AG04450 (cell line): ENCODE results near the gene SLC22A4. TPM values are rescaled to one million over a fixed set of nuclear protein-coding genes. Genes with fewer than 3 reads are reported as not detected.

Experiments
- CTCF ChIA-PET: fragments of 300-600, 350-600 bp; formaldehyde crosslinking; extraction: SDS; loops from one replicate; lab custom pipeline; 2022; ENCODE audit warnings: antibody characterized with exemption, inconsistent platforms; lab: Charles Lee
- POLR2A ChIA-PET: fragments of 350-600 bp; formaldehyde crosslinking; extraction: SDS; loops from one replicate; lab custom pipeline; 2021; ENCODE audit warnings: antibody characterized with exemption, inconsistent platforms; lab: Yijun Ruan, JAX
- DNase-seq: peaks from one replicate; pipeline ENCODE4 v3.0.0-alpha.2; 2011; ENCODE audit warnings: low read depth, low spot score
- H3K27ac ChIP-seq: one replicate; pipeline ENCODE4 v1.5.1; 2012; ENCODE audit warnings: low read depth, low read length, control low read depth
- H3K27me3 ChIP-seq: one replicate; pipeline ENCODE4 v1.6.0; 2012; ENCODE audit warnings: low read length; ENCODE audit not compliant: control insufficient read depth, insufficient read depth
- H3K4me3 ChIP-seq: 2 replicates; pipeline ENCODE4 v1.5.1; 2011; ENCODE audit warnings: mild to moderate bottlenecking, low read depth, low read length, control low read depth
- H3K9me3 ChIP-seq: 2 replicates; pipeline ENCODE4 v1.5.1; 2012; ENCODE audit warnings: low read length; ENCODE audit not compliant: control insufficient read depth, insufficient read depth
- CTCF ChIP-seq: IDR thresholded peaks from 2 replicates; pipeline ENCODE4 v1.5.1; 2011; ENCODE audit warnings: low read depth, low read length, control low read depth, inconsistent platforms
- polyA plus RNA-seq: library from polyadenylated mRNA; depleted of rRNA; stranded (reverse); fragments of >200 nt; gene quantifications from 2 replicates; pipeline ENCODE4 v1.2.3, GENCODE V29; 2011

SLC22A4 gene
- polyA plus RNA-seq, 1 experiment, result 3.1 TPM

GRCh38 chr5:132280371-132281240 is 13.6 kb upstream of the SLC22A4 start:
- Histone ChIP-seq H3K4me3 (no peak overlapping the region), H3K9me3 (no peaks in the 10 kb centered on the region), H3K27me3 (peaks cover 3% of the 10 kb centered on the region), H3K27ac (no peak overlapping the region)
- ChIA-PET POLR2A (no interaction called here), CTCF (interaction anchor here (1.2 kb wide), 2 partner anchors 10 to 42 kb away, joined by 3 to 4 read pairs; no protein-coding TSS in a partner anchor)
- no peak for DNase-seq
- no peak for TF ChIP-seq CTCF

- H3K27me3 ChIP-seq, result peaks cover 3% of the 10 kb centered on the region
- no peak for TF ChIP-seq CTCF
- ChIA-PET CTCF (interaction anchor here (0.9 to 2.8 kb wide), 5 partner anchors 9 to 44 kb away, joined by 3 to 12 read pairs (median 4); partner anchors contain the start of gene SLC22A4), POLR2A (no interaction called here)
- no peak for DNase-seq
- no peak overlapping the region for H3K4me3 ChIP-seq
- no peaks in the 10 kb centered on the region for H3K9me3 ChIP-seq
- H3K27ac ChIP-seq, result no peak overlapping the region
These were observed 12.2 kb upstream of the SLC22A4 start for GRCh38 chr5:132281856-132282614.

DNA sequence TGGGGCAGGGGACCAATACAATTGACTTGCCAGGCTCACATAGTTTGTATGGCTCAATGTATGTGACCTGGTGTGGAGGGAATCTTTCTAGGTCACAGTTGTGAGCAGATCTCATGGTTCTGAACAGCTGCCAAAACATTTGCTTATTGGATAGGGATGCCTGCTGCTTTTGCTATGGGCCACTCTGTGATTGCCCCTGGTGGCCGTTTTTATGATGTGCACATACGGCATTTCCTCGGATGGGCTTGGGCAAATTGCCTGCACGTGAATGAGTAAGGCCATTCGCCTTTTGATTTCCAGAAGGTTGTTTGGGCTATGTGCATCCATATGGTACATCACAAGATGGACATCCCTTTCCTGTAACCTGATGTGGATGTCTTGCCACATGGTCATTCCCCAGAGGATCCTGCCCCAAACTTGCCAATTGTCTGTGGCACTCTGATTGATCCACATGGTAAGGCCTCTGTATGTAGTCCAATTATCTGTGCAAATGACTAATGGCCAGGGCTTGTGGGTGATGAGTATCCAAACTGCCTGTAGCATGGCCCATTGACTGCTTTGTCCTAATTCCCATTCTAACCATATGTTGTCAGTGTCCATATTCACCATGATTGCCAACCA is 10.7 kb upstream of the SLC22A4 start:
- Histone ChIP-seq H3K27ac (no peak overlapping the region), H3K27me3 (peaks cover 3% of the 10 kb centered on the region), H3K4me3 (no peak overlapping the region), H3K9me3 (no peaks in the 10 kb centered on the region)
- TF ChIP-seq CTCF, result peak; percentile 67
- CTCF ChIA-PET, result interaction anchor here (0.7 to 2.8 kb wide), 2 partner anchors 8 to 10 kb away, joined by 3 to 12 read pairs; partner anchors contain the start of gene SLC22A4
- POLR2A ChIA-PET, result no interaction called here
- DNase-seq, result no peak

DNA sequence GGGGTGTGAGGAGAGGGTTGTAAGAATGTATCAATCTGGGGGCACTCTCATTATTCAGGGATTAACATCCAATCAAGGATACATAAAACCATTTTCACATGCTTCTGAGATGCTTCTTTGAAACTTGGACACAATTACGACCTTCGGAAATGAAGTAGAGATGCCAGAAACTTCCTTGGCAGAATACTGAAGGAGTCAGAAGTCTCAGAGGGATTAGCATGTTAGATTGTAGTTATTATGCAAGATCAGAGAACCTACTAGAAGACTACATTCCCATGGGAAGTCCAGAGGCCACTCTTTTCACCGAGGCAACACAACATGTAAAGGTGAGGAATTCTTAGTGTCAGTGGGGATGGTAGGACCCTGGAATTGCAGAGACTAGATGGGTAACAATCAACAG is 5.1 kb upstream of the SLC22A4 start:
- CTCF ChIA-PET, result interaction anchor here (1.0 to 1.4 kb wide), 2 partner anchors 51 kb away, joined by 3 read pairs; no protein-coding TSS in a partner anchor
- H3K4me3 ChIP-seq, result no peak overlapping the region
- DNase-seq, result no peak
- TF ChIP-seq CTCF, result no peak
- no peaks in the 10 kb centered on the region for H3K27me3 ChIP-seq
- H3K9me3 ChIP-seq, result no peaks in the 10 kb centered on the region
- POLR2A ChIA-PET, result no interaction called here
- H3K27ac ChIP-seq, result no peak overlapping the region
